Skin epidermis (tissue), 12 donors: ENCODE data around the gene RHBDF1.

Experiments
- H3K27ac ChIP-seq, 21 experiments: fragments of 200-600 bp; sonication (generic) in 11 of 21; one replicate each; pipeline ENCODE4 v1.5.0; 2020; ENCODE audit warnings: mild to moderate bottlenecking in 3 of 21, inconsistent platforms in 2 of 21, moderate library complexity in 2 of 21
- H3K4me3 ChIP-seq, 7 experiments: fragments of 200-600 bp; sonication (generic) in 2 of 7; one replicate each; pipeline ENCODE4 v1.5.0; 2020; ENCODE audit warnings: inconsistent platforms in 2 of 7, mild to moderate bottlenecking in 2 of 7, moderate library complexity in 1 of 7

Gene RHBDF1

GRCh38 chr16:96935-97381 lies 24.5 kb upstream of the RHBDF1 start:
- H3K4me3 ChIP-seq: no peak overlapping the region
- H3K27ac ChIP-seq: no peak overlapping the region

- Histone ChIP-seq H3K27ac (no peak overlapping the region), H3K4me3 (no peak overlapping the region)
Measured at GRCh38 chr16:94918-95265, 22.5 kb upstream of the RHBDF1 start.

GRCh38 chr16:92431-93339 lies 20.3 kb upstream of the RHBDF1 start:
- no peak overlapping the region for H3K4me3 ChIP-seq
- peak overlapping the region in 1 of 21 experiments; percentile 30 for H3K27ac ChIP-seq

- Histone ChIP-seq H3K4me3 (no peak overlapping the region), H3K27ac (no peak overlapping the region)
Measured at GRCh38 chr16:91484-91883, 19.1 kb upstream of the RHBDF1 start.

- Histone ChIP-seq H3K4me3 (no peak overlapping the region), H3K27ac (no peak overlapping the region)
Measured at GRCh38 chr16:89391-90302, 17.2 kb upstream of the RHBDF1 start.

GRCh38 chr16:88613-89012 lies 16.2 kb upstream of the RHBDF1 start:
- no peak overlapping the region for H3K4me3 ChIP-seq

GRCh38 chr16:86483-86952 lies 14.1 kb upstream of the RHBDF1 start:
- Histone ChIP-seq H3K4me3 (no peak overlapping the region), H3K27ac (peak overlapping the region in 3 of 21 experiments; percentile 38 to 50 (median 49))

More at GRCh38 chr16:88613-89012, 16.2 kb upstream of the RHBDF1 start:
- H3K27ac ChIP-seq: no peak overlapping the region

- Histone ChIP-seq H3K4me3 (no peak overlapping the region), H3K27ac (peak overlapping the region in 13 of 21 experiments; percentile 37 to 79 (median 53))
Measured at GRCh38 chr16:85865-86264, 13.4 kb upstream of the RHBDF1 start.

- Histone ChIP-seq H3K27ac (peak overlapping the region in 19 of 21 experiments; percentile 0 to 79 (median 52)), H3K4me3 (no peak overlapping the region)
Measured at GRCh38 chr16:85407-85782, 13.0 kb upstream of the RHBDF1 start.

GRCh38 chr16:84718-85406 lies 12.4 kb upstream of the RHBDF1 start:
- Histone ChIP-seq H3K27ac (peak overlapping the region in 20 of 21 experiments; percentile 0 to 79 (median 52)), H3K4me3 (no peak overlapping the region)

GRCh38 chr16:83781-84615 lies 11.6 kb upstream of the RHBDF1 start:
- no peak overlapping the region for H3K4me3 ChIP-seq
- peak overlapping the region in 20 of 21 experiments; percentile 19 to 79 (median 52) for H3K27ac ChIP-seq

GRCh38 chr16:83060-83603 lies 10.7 kb upstream of the RHBDF1 start:
- Histone ChIP-seq H3K27ac (peak overlapping the region in 2 of 21 experiments; percentile 20 to 50), H3K4me3 (no peak overlapping the region)

- Histone ChIP-seq H3K4me3 (peak overlapping the region in 3 of 7 experiments; percentile 61 to 88 (median 65)), H3K27ac (peak overlapping the region in 15 of 21 experiments; percentile 86 to 97 (median 95))
Measured at GRCh38 chr16:79151-80054, 7.0 kb upstream of the RHBDF1 start.

- Histone ChIP-seq H3K4me3 (peak overlapping the region; percentile 47 to 88 (median 76)), H3K27ac (peak overlapping the region; percentile 55 to 97 (median 94))
Measured at GRCh38 chr16:78444-79150, 6.2 kb upstream of the RHBDF1 start.

GRCh38 chr16:77807-78443 lies 5.5 kb upstream of the RHBDF1 start, which contains the start of gene MPG:
TSS of gene MPG (plus strand) at chr16:78225. CDS start at chr16:78310, 85 bp downstream.
- H3K27ac ChIP-seq: peak within 1 kb of the TSS; percentile 55 to 97 (median 94)
- peak within 1 kb of the TSS; percentile 47 to 88 (median 76) for H3K4me3 ChIP-seq

GRCh38 chr16:77273-77806 lies 4.9 kb upstream of the RHBDF1 start:
- H3K4me3 ChIP-seq: peak overlapping the region; percentile 47 to 88 (median 76)

More at GRCh38 chr16:77273-77806, 4.9 kb upstream of the RHBDF1 start:
- H3K27ac ChIP-seq: peak overlapping the region; percentile 55 to 97 (median 94)
